Breast epithelium (tissue), 4 donors: ENCODE results near the gene APOBEC3H. TPM values are rescaled to one million over a fixed set of nuclear protein-coding genes. Genes with fewer than 3 reads are reported as not detected.
A peak's percentile ranks its signal among the peaks of the same experiment; 100 is the strongest.
"Not testable (repeated sequence)": the region's sequence is repeated elsewhere in the genome, so short reads cannot be mapped to it uniquely, and the experiment has no call there.

Source experiments
- DNase-seq, 2 donors: peaks; one replicate each; pipeline ENCODE4 v3.0.0-alpha.2; 2019; ENCODE audit warnings: low spot score in 2 of 2
- H3K27ac ChIP-seq, 2 donors: fragments of 200-600 bp; sonication (generic) in 1 of 2; one replicate each; pipeline ENCODE4 v1.5.1; 2016 to 2019; ENCODE audit warnings: mild to moderate bottlenecking in 1 of 2
- H3K27me3 ChIP-seq, 2 donors: fragments of 200-600 bp; sonication (generic) in 1 of 2; one replicate each; pipeline versions ENCODE4 v1.5.1 to v1.6.0; 2017 to 2019; ENCODE audit warnings: control low read depth in 1 of 2, mild to moderate bottlenecking in 1 of 2
- H3K36me3 ChIP-seq: fragments of 200-600 bp; one replicate; pipeline ENCODE4 v1.5.1; 2019
- H3K4me1 ChIP-seq, 2 donors: fragments of 200-600 bp; sonication (generic); one replicate each; pipeline ENCODE4 v1.5.1; 2016 to 2019; ENCODE audit warnings: control low read depth in 1 of 2
- H3K4me3 ChIP-seq, 3 donors: fragments of 200-600 bp; sonication (generic); 1 replicate in 2 of 3; 2 replicates in 1 of 3; pipeline ENCODE4 v1.5.1; 2016 to 2019; ENCODE audit warnings: mild to moderate bottlenecking in 3 of 3, moderate library complexity in 2 of 3
- H3K9me3 ChIP-seq, 2 donors: fragments of 200-600 bp; sonication (generic) in 1 of 2; one replicate each; pipeline ENCODE4 v1.5.1; 2016 to 2019; ENCODE audit warnings: control low read depth in 1 of 2
- POLR2A ChIP-seq: fragments of 450-650 bp; IDR thresholded peaks from one replicate; pipeline ENCODE4 v1.6.1; 2016; ENCODE audit warnings: antibody characterized with exemption, mild to moderate bottlenecking, moderate library complexity
- POLR2AphosphoS5 ChIP-seq, 3 donors: sonication (generic); formaldehyde crosslinking; IDR thresholded peaks; one replicate each; pipeline ENCODE4 v1.6.1; 2017; ENCODE audit warnings: antibody characterized with exemption in 3 of 3
- intact Hi-C: fragments of 100-400 bp; cut with DNase I; formaldehyde crosslinking; loops from one replicate; pipeline ENCODE4 v1.15.1; 2023; ENCODE audit warnings: low total_unique reads
- total RNA-seq, 3 donors: library from RNA; depleted of rRNA; stranded (reverse); fragments of >200 nt; gene quantifications; one replicate each; pipeline ENCODE4 v1.1.0, GENCODE V29; 2016
- TF ChIP-seq, protein P1 (sequence below), 3 donors: fragments of 450-650 bp; IDR thresholded peaks; one replicate each; pipeline ENCODE4 v1.5.1; 2016 to 2017; ENCODE audit warnings: antibody characterized with exemption in 3 of 3, mild to moderate bottlenecking in 3 of 3, moderate library complexity in 3 of 3

The APOBEC3H gene
- total RNA-seq, 3 donors from 2014 or later: 0.32 TPM; not detected in 2

DNA sequence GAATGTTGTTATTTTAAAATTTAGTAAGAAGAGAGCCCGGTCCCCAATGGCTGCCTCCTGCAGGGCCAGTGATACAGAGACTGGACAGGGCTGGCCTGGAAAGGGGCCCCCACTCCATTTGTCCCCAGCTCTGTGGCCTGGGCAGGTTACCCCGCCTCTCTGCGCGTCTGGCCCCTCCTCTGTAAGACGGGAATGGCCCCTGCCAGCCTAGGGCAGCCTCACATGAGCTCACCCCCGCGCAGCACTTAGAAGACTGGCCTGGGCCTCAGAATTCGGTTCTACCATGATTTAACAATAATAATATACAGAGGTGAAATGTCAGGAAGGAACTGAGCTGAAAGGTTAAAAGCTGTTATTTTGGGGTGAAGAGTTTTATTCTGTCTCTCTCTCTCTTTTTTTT is 18.7 kb upstream of the APOBEC3H start:
- Histone ChIP-seq H3K4me1 (no peaks in the 10 kb centered on the region), H3K36me3 (no peaks in the 10 kb centered on the region), H3K27me3 (no peaks in the 10 kb centered on the region), H3K27ac (no peak overlapping the region), H3K9me3 (no peaks in the 10 kb centered on the region), H3K4me3 (peak overlapping the region in 1 of 3 donors; percentile 55)
- DNase-seq: no peak
- intact Hi-C loops: no loop called here
- TF ChIP-seq POLR2AphosphoS5 (IDR thresholded peaks at IDR 0.05) (no peak), POLR2A (no peak)
- TF ChIP-seq, protein P1, sequence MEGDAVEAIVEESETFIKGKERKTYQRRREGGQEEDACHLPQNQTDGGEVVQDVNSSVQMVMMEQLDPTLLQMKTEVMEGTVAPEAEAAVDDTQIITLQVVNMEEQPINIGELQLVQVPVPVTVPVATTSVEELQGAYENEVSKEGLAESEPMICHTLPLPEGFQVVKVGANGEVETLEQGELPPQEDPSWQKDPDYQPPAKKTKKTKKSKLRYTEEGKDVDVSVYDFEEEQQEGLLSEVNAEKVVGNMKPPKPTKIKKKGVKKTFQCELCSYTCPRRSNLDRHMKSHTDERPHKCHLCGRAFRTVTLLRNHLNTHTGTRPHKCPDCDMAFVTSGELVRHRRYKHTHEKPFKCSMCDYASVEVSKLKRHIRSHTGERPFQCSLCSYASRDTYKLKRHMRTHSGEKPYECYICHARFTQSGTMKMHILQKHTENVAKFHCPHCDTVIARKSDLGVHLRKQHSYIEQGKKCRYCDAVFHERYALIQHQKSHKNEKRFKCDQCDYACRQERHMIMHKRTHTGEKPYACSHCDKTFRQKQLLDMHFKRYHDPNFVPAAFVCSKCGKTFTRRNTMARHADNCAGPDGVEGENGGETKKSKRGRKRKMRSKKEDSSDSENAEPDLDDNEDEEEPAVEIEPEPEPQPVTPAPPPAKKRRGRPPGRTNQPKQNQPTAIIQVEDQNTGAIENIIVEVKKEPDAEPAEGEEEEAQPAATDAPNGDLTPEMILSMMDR (IDR thresholded peaks at IDR 0.05): no peak

- H3K4me1 ChIP-seq, H3K4me3 ChIP-seq, intact Hi-C loops, H3K36me3 ChIP-seq, DNase-seq, H3K27me3 ChIP-seq, H3K9me3 ChIP-seq, H3K27ac ChIP-seq: not testable (repeated sequence)
These were observed 17.9 kb upstream of the APOBEC3H start for GRCh38 chr22:39079054-39079637.

DNA sequence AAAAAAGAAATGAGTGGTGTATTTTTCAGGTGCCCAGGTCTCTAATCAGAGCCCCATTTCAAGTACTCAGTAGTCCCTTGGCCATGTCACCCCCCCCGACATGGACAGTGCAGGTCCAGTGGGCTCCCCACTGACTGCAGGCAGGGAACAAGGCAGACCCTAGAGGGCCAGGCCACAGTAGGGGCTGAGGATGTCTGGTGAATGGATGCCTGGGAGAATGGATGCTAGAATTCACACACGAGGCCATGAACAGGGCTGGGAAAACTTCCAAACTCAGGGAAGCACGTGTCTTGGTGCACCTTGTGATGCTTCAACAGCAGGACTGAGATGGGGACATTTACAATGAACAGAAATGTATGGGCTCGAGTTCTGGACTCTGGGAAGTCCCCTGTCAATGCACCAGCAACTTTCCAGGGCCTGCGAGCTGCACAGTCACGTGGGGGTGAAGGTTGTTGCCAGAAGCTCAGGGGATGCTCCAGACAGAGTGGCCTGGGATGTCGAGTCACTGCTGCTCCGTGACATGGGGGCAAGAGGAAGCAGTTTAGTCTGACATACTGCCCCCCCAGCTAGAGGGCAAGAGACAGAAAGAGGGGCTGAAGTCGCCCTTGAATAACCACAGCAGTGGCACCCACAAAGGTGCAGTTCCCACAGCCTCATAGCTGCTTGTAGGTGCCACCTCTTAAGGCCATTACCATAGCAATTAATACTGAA is 16.8 kb upstream of the APOBEC3H start:
- intact Hi-C loops: loop anchor here (10.0 kb wide), 1 partner anchor 1945 kb away; no protein-coding TSS in a partner anchor
- H3K27ac ChIP-seq: no peak overlapping the region
- TF ChIP-seq POLR2AphosphoS5 (IDR thresholded peaks at IDR 0.05) (no peak), POLR2A (no peak)
- TF ChIP-seq, protein P1 (IDR thresholded peaks at IDR 0.05): no peak
- H3K4me3 ChIP-seq: no peak overlapping the region
- DNase-seq: no peak
- H3K9me3 ChIP-seq: no peaks in the 10 kb centered on the region
- H3K27me3 ChIP-seq: no peaks in the 10 kb centered on the region
- H3K36me3 ChIP-seq: no peaks in the 10 kb centered on the region
- H3K4me1 ChIP-seq: no peaks in the 10 kb centered on the region

DNA sequence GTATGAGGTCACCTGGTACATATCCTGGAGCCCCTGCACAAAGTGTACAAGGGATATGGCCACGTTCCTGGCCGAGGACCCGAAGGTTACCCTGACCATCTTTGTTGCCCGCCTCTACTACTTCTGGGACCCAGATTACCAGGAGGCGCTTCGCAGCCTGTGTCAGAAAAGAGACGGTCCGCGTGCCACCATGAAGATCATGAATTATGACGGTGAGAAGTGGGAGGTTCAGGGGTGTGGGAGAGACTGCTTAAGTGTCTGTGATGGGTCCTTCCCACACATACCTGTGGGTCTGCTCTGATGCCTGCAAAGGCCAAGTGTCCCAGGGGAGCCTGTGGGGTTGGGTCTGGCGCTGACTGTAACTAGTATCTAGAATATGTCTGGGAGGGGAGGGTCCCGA is 16.0 kb upstream of the APOBEC3H start:
- intact Hi-C loops: loop anchor here (10.0 kb wide), 1 partner anchor 1946 kb away; no protein-coding TSS in a partner anchor
- no peaks in the 10 kb centered on the region for H3K36me3 ChIP-seq
- no peak overlapping the region for H3K4me3 ChIP-seq
- no peak overlapping the region for H3K27ac ChIP-seq
- no peak for DNase-seq
- no peaks in the 10 kb centered on the region for H3K9me3 ChIP-seq
- H3K4me1 ChIP-seq: no peaks in the 10 kb centered on the region
- H3K27me3 ChIP-seq: no peaks in the 10 kb centered on the region
- no peak for TF ChIP-seq POLR2A
- TF ChIP-seq, protein P1 (IDR thresholded peaks at IDR 0.05): no peak
- TF ChIP-seq POLR2AphosphoS5 (IDR thresholded peaks at IDR 0.05): no peak

- no peak overlapping the region for H3K27ac ChIP-seq
- H3K27me3 ChIP-seq: no peaks in the 10 kb centered on the region
- H3K36me3 ChIP-seq: no peaks in the 10 kb centered on the region
- no peaks in the 10 kb centered on the region for H3K4me1 ChIP-seq
- H3K4me3 ChIP-seq: no peak overlapping the region
- no peak for DNase-seq
- intact Hi-C loops: loop anchor here (10.0 kb wide), 1 partner anchor 1947 kb away; no protein-coding TSS in a partner anchor
- TF ChIP-seq POLR2AphosphoS5 (IDR thresholded peaks at IDR 0.05) (no peak), POLR2A (no peak)
- TF ChIP-seq, protein P1 (IDR thresholded peaks at IDR 0.05): no peak
- H3K9me3 ChIP-seq: no peaks in the 10 kb centered on the region
These were observed 15.4 kb upstream of the APOBEC3H start for GRCh38 chr22:39081598-39081997.
